DOHH2 (cell line): ENCODE results near the gene TMEM30A.
A peak's percentile ranks its signal among the peaks of the same experiment; 100 is the strongest.

Experiments
- H3F3A ChIP-seq: fragments of 200-600 bp; sonication (generic), shearing (Covaris generic); 2 replicates; pipeline ENCODE4 v1.6.0; 2016; ENCODE audit warnings: antibody characterized with exemption, mild to moderate bottlenecking; ENCODE audit not compliant: control insufficient read depth, insufficient read depth
- H3K27ac ChIP-seq: fragments of 200-600 bp; sonication (generic); 2 replicates; pipeline ENCODE4 v1.5.1; 2014; ENCODE audit warnings: low read depth, mild to moderate bottlenecking, low read length, moderate library complexity
- H3K27me3 ChIP-seq: fragments of 200-600 bp; sonication (generic); 2 replicates; pipeline ENCODE4 v1.6.1; 2014; ENCODE audit warnings: mild to moderate bottlenecking, low read length, mixed read lengths; ENCODE audit not compliant: control insufficient read depth
- H3K36me3 ChIP-seq: fragments of 200-600 bp; sonication (generic); 2 replicates; pipeline ENCODE4 v1.6.1; 2014; ENCODE audit warnings: mild to moderate bottlenecking, low read length, moderate library complexity, mixed read lengths; ENCODE audit not compliant: control insufficient read depth
- H3K4me1 ChIP-seq: fragments of 200-600 bp; sonication (generic); 2 replicates; pipeline ENCODE4 v1.6.1; 2014; ENCODE audit warnings: mild to moderate bottlenecking, low read length, mixed read lengths; ENCODE audit not compliant: control insufficient read depth
- H3K4me2 ChIP-seq: fragments of 200-600 bp; sonication (generic); 2 replicates; pipeline ENCODE4 v1.6.0; 2014; ENCODE audit warnings: mild to moderate bottlenecking, low read length, moderate library complexity
- H3K4me3 ChIP-seq: fragments of 200-600 bp; sonication (generic); 2 replicates; pipeline ENCODE4 v1.5.1; 2014; ENCODE audit warnings: mild to moderate bottlenecking, low read length, mixed read lengths
- H3K79me2 ChIP-seq: fragments of 200-600 bp; sonication (generic); 2 replicates; pipeline ENCODE4 v1.6.1; 2014; ENCODE audit warnings: mild to moderate bottlenecking, low read length, mixed read lengths; ENCODE audit not compliant: control insufficient read depth
- H3K9me2 ChIP-seq: fragments of 200-600 bp; sonication (generic); replicated peaks from 2 replicates; pipeline ENCODE4 v1.6.1; 2014; ENCODE audit warnings: mild to moderate bottlenecking, low read length, mixed read lengths; ENCODE audit not compliant: control insufficient read depth
- H3K9me3 ChIP-seq: fragments of 200-600 bp; sonication (generic); 2 replicates; pipeline ENCODE4 v1.6.1; 2014; ENCODE audit warnings: antibody characterized with exemption, low read length, mixed read lengths; ENCODE audit not compliant: control insufficient read depth, insufficient read depth
- H4K20me1 ChIP-seq: fragments of 200-600 bp; sonication (generic); 2 replicates; pipeline ENCODE4 v1.6.0; 2014; ENCODE audit warnings: low read depth, mild to moderate bottlenecking, antibody characterized with exemption, low read length, moderate library complexity; ENCODE audit not compliant: control insufficient read depth, insufficient read depth
- CTCF ChIP-seq: fragments of 200-600 bp; sonication (generic); IDR thresholded peaks from one replicate; pipeline ENCODE4 v1.5.1; 2014; ENCODE audit warnings: antibody characterized with exemption, mild to moderate bottlenecking, low read depth, low read length; ENCODE audit not compliant: poor library complexity, severe bottlenecking
- EZH2phosphoT487 ChIP-seq: fragments of 200-600 bp; sonication (generic); IDR thresholded peaks from 2 replicates; pipeline ENCODE4 v1.6.1; 2017; ENCODE audit warnings: borderline replicate concordance, mild to moderate bottlenecking, antibody characterized with exemption, low read length, moderate library complexity, mixed read lengths

Gene TMEM30A

GRCh38 chr6:75230484-75231325, 53.9 kb downstream of the TMEM30A start:
- Histone ChIP-seq H3K9me3 (no peaks in the 10 kb centered on the region), H3K4me1 (peaks cover 7% of the 10 kb centered on the region; the same call in 1 of the 2 replicates), H3K36me3 (no peaks in the 10 kb centered on the region), H3K9me2 (no peaks in the 10 kb centered on the region), H3F3A (peaks cover 7% of the 10 kb centered on the region), H3K27me3 (no peaks in the 10 kb centered on the region), H3K79me2 (no peaks in the 10 kb centered on the region), H4K20me1 (no peaks in the 10 kb centered on the region), H3K27ac (no peak overlapping the region), H3K4me2 (no peak overlapping the region), H3K4me3 (no peak overlapping the region)
- TF ChIP-seq CTCF (peak; percentile 40), EZH2phosphoT487 (no peak)

GRCh38 chr6:75224303-75224926, 60.2 kb downstream of the TMEM30A start:
- no peaks in the 10 kb centered on the region for H3K9me2 ChIP-seq
- H3K36me3 ChIP-seq, result no peaks in the 10 kb centered on the region
- H3K27me3 ChIP-seq, result peaks cover 6% of the 10 kb centered on the region; the same call in 1 of the 2 replicates
- H3K9me3 ChIP-seq, result no peaks in the 10 kb centered on the region
- no peak overlapping the region for H3K4me3 ChIP-seq
- no peaks in the 10 kb centered on the region for H4K20me1 ChIP-seq
- no peaks in the 10 kb centered on the region for H3K79me2 ChIP-seq
- H3K4me2 ChIP-seq, result no peak overlapping the region
- no peak overlapping the region for H3K27ac ChIP-seq
- no peaks in the 10 kb centered on the region for H3F3A ChIP-seq
- TF ChIP-seq EZH2phosphoT487, result no peak
- TF ChIP-seq CTCF, result no peak
- peaks cover 7% of the 10 kb centered on the region; the same call in 1 of the 2 replicates for H3K4me1 ChIP-seq

GRCh38 chr6:75223428-75223827, 61.2 kb downstream of the TMEM30A start:
- Histone ChIP-seq H3F3A (no peaks in the 10 kb centered on the region), H3K4me1 (peaks cover 7% of the 10 kb centered on the region; the same call in 1 of the 2 replicates), H3K79me2 (no peaks in the 10 kb centered on the region), H3K4me2 (no peak overlapping the region), H3K36me3 (no peaks in the 10 kb centered on the region), H3K27me3 (peaks cover 8% of the 10 kb centered on the region; the same call in 1 of the 2 replicates), H3K4me3 (no peak overlapping the region), H3K27ac (no peak overlapping the region), H3K9me2 (no peaks in the 10 kb centered on the region), H4K20me1 (no peaks in the 10 kb centered on the region), H3K9me3 (no peaks in the 10 kb centered on the region)
- TF ChIP-seq EZH2phosphoT487 (no peak), CTCF (no peak)
